ENCODE results near the gene TTC3. TPM values are rescaled to one million over a fixed set of nuclear protein-coding genes. Genes with fewer than 3 reads are reported as not detected.
"Not testable (repeated sequence)": the region's sequence is repeated elsewhere in the genome, so short reads cannot be mapped to it uniquely, and the experiment has no call there.

The TTC3 gene
- polyA plus RNA-seq, 1 donor = 233 TPM

DNA sequence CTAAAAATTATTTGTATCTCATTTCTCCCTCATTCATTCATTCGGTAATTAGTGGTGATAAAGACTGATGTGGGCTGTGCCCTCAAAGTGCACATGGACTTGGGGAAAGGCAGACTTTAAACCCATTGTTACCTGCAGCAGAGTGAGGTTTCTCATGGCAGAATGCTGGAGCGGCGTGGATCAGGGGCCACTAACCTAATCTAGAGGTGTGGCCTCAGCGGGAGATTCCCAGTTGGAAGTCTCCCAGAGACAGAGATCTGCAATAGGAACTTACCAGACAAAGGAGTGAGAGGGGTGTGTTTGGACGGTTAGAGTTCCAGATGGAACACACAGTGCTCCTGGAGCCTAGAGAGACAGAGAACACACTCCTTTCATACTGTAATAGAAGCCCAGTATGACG is 120.6 kb downstream of the TTC3 start:
- DNase-seq = no peak

- no peak for DNase-seq
Measured at GRCh38 chr21:37195059-37195458, 122.0 kb downstream of the TTC3 start.

DNA sequence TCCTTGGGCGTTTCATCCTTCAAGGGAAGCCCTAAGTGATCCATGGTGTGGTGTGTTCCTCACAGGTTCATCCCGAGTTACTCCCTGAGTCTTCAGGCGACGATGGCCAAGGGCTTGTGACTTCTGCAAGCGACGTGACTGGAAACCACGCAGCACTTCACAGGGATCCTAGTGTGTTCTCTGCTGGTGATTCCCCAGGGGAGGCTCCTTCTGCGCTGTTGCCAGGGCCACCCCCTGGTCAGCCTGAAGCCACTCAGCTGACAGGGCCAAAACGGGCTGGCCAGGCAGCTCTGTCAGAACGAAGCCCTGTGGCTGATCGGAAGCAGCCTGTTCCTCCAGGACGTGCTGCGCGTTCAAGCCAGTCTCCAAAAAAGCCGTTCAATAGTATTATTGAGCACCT is 122.6 kb downstream of the TTC3 start:
- no peak for DNase-seq

DNA sequence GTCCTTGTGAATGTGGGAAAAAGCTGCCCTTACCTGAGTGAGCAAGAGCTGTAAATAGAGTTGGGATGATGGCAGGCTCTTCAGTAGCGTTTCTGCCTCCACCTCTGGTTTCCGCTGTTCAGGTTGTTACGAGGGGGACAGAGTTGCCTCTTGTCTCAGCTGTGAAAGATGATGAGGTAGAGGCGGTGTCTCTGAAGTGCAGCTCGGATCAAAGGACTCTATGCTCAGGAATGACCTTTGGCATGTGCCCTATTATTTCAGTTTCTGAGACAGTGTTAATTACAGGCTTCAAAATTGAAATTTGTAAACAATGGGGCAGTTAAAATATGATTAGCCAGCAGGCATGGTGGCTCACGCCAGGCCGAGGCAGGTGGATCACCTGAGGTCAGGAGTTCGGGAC is 123.8 kb downstream of the TTC3 start:
- no peak for DNase-seq

GRCh38 chr21:37197746-37198145 is 124.7 kb downstream of the TTC3 start:
- no peak for DNase-seq

- DNase-seq = peak; percentile 30
Measured at GRCh38 chr21:37199057-37199924, 126.2 kb downstream of the TTC3 start.

DNA sequence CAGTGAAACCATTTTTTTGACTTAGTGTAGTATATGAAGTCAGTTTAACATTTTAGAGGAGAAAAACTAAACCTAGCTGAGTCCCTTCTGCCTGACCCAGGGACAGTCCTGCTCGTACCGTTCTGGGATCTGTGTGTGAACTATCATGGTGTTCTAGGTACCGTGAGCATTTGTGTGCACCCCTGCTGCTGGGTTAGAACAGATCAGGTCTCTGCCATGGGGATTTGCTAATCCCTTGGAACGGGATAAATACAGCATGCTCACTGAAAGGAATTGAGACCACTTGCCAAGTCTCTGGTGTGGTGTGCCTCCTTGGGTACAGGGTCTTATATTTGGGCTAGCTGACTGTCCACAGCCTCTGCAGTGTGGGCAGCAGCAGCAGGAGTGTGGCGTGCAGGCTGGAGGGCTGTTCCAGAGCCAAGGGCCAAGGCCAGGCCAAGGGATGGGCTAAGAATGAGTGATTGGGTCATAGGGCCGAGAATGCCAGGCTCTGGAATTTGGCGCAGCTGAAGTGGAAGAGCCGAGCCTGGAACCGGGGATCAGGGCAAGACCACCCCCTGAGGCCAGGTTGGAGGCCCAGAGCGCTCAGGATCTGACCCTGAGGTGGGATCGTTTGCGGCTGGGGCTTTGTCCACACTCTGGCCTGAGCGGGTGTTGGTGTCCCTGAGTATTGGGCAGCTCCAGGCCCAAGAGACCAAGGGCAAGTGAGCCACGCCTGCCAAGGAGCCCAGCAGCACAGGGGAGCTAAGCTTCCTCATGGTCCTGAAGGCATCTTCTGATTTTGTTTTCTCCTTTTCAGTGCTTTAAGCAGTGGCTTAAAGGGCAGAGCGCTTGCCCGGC is 127.8 kb downstream of the TTC3 start:
- DNase-seq = no peak

GRCh38 chr21:37202221-37203110 is 129.4 kb downstream of the TTC3 start:
- no peak for DNase-seq

DNA sequence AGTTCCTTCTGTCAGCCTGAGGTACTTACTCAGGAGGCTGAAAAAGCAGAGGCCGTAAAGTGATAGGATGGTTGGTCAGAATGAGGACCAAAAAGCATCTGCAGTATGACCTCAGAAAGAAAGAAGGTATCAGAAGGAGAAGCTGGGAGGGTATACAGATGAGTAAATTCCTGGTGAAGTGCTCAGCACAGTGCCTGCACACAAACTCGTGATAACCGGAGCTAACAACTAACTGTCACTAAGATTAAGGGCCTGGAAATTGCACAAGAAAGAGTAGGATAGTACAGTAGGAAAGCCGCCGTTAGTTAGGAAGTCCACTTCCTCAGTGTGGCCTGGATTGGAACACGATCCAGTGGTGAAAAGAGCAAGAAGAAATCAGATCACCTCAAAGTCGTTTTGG is 131.5 kb downstream of the TTC3 start:
- DNase-seq = no peak

- no peak for DNase-seq
Measured at GRCh38 chr21:37206496-37206895, 133.4 kb downstream of the TTC3 start.

GRCh38 chr21:37207441-37208009 is 134.5 kb downstream of the TTC3 start:
- DNase-seq = no peak

GRCh38 chr21:37208056-37208721 is 135.1 kb downstream of the TTC3 start:
- no peak for DNase-seq

GRCh38 chr21:37208741-37209225 is 135.7 kb downstream of the TTC3 start:
- DNase-seq = peak; percentile 69

DNA sequence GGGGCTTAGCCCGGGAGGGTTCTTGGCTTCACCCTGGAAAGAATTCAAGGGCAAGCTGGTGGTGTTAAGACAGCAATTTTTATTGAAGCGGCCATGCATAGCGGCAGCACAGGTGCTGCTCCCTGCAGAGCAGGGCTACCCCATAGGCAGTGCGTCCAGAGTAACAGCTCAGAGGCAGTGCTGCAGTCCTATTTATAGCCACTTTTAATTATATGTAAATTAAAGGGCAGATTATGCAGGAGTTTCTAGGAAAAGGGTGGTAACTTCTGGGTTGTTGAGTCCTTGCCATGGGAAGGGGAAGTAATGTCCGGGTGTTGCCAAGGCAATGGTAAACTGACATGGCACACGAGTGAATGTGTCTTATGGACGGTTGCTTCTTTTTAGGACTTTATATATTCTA is 137.1 kb downstream of the TTC3 start:
- DNase-seq = no peak

DNA sequence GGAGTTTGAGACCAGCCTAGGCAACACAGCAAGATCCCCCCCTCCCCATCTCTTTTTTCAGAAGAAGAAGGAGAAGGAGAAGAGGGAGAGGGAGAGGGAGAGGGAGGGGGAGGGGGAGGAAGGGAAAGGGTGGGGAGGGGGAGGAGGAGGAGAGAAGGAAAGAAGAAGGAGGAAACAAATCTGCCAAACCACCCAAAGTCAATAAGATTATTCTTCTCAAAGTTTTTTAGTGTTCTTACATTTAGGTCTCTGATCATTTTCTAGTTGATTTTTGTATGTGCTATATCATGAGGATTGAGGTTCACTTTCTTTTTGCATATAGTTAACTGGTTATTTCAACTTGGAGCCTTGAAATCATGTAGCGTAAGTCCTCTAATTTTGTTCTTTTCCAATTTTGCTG is 137.7 kb downstream of the TTC3 start:
- DNase-seq = no peak

GRCh38 chr21:37214952-37215351 is 141.9 kb downstream of the TTC3 start:
- no peak for DNase-seq

DNA sequence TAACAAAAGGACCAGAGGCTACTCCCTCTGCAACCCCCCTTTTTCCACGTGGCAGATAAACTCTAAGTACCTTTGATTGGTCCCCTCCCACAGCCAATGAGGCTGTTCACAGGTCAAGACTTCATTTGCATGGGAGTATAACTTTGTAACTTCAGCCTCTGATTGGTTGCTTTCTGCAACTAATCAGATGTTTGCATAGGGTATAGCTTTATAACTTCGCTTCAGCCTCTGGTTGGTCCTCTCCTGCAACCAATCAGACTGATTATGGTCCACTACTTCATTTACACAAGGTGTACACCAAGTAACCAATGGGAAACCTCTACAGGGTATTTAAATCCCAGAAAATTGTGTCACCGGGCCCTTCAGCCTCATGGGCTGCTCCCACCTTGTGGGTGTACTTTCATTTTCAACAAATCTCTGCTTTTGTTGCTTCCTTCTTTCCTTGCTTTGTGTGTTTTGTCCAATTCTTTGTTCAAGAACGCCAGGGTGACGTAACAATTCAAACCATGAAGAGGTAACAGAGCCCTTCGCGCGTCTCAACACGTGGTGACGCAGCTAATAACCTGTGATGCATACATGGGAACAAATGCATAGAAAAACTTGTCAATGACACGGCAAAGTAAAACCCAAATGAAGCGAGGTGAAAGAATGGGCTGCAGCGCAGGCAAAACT is 146.8 kb downstream of the TTC3 start:
- DNase-seq = no peak

GRCh38 chr21:37220433-37220980 is 147.5 kb downstream of the TTC3 start:
- peak; percentile 39 for DNase-seq

GRCh38 chr21:37220981-37221664 is 148.1 kb downstream of the TTC3 start:
- DNase-seq = peak; percentile 88

DNA sequence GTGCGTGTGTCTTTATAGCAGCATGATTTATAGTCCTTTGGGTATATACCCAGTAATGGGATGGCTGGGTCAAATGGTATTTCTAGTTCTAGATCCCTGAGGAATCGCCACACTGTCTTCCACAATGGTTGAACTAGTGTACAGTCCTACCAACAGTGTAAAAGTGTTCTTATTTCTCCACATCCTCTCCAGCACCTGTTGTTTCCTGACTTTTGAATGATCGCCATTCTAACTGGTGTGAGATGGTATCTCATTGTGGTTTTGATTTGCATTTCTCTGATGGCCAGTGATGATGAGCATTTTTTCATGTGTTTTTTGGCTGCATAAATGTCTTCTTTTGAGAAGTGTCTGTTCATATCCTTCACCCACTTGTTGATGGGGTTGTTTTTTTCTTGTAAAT is 149.2 kb downstream of the TTC3 start:
- not testable (repeated sequence) for DNase-seq

Measured in left kidney (tissue), 2 donors.